ENCODE measurements around the gene PCDHGA12.

DNA sequence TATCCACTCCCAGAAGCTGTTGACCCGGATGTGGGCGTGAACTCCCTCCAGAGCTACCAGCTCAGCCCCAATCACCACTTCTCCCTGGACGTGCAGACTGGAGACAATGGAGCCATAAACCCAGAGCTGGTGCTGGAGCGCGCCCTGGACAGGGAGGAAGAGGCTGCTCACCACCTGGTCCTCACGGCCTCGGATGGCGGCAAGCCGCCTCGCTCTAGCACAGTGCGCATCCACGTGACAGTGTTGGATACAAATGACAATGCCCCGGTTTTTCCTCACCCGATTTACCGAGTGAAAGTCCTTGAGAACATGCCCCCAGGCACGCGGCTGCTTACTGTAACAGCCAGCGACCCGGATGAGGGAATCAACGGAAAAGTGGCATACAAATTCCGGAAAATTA is 37.0 kb upstream of the PCDHGA12 start:
- TF ChIP-seq, protein P1, sequence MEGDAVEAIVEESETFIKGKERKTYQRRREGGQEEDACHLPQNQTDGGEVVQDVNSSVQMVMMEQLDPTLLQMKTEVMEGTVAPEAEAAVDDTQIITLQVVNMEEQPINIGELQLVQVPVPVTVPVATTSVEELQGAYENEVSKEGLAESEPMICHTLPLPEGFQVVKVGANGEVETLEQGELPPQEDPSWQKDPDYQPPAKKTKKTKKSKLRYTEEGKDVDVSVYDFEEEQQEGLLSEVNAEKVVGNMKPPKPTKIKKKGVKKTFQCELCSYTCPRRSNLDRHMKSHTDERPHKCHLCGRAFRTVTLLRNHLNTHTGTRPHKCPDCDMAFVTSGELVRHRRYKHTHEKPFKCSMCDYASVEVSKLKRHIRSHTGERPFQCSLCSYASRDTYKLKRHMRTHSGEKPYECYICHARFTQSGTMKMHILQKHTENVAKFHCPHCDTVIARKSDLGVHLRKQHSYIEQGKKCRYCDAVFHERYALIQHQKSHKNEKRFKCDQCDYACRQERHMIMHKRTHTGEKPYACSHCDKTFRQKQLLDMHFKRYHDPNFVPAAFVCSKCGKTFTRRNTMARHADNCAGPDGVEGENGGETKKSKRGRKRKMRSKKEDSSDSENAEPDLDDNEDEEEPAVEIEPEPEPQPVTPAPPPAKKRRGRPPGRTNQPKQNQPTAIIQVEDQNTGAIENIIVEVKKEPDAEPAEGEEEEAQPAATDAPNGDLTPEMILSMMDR (IDR thresholded peaks at IDR 0.05; ENCODE audit: control extremely low read depth in 1 of 3, insufficient read depth in 1 of 3, low read depth in 1 of 3, low read length in 3 of 3), result no peak
- TF ChIP-seq TEAD4 (IDR thresholded peaks at IDR 0.05; ENCODE audit: low read depth, low read length) (no peak), POLR2AphosphoS5 (IDR thresholded peaks at IDR 0.05; ENCODE audit: low read depth, low read length) (no peak), HDAC2 (IDR thresholded peaks at IDR 0.05; ENCODE audit: borderline replicate concordance in 1 of 2, low read depth in 2 of 2, low read length in 2 of 2) (no peak), CEBPB (IDR thresholded peaks at IDR 0.05; ENCODE audit: low read depth, low read length) (no peak), NRF1 (IDR thresholded peaks at IDR 0.05; ENCODE audit: low read depth, low read length) (no peak), CREB1 (IDR thresholded peaks at IDR 0.05) (no peak), CHD1 (IDR thresholded peaks at IDR 0.05; ENCODE audit: low read depth, low read length) (no peak), MAFK (IDR thresholded peaks at IDR 0.05; ENCODE audit: low read depth, low read length) (no peak), CBX8 (IDR thresholded peaks at IDR 0.05; ENCODE audit: borderline replicate concordance, low read depth, low read length) (no peak)
